MG63 (cell line): Measurements from ENCODE around the gene RRP15. TPM values are rescaled to one million over a fixed set of nuclear protein-coding genes. Genes with fewer than 3 reads are reported as not detected.
"Not testable (repeated sequence)": the region's sequence is repeated elsewhere in the genome, so short reads cannot be mapped to it uniquely, and the experiment has no call there.

Experiments
- DNase-seq: peaks from one replicate; pipeline ENCODE4 v3.0.0-alpha.2; 2020
- H3K27me3 ChIP-seq: fragments of 250-450 bp; sonication (Bioruptor Pico); 2 replicates; pipeline ENCODE4 v1.5.1; 2020; ENCODE audit warnings: mild to moderate bottlenecking, moderate library complexity
- H3K36me3 ChIP-seq: fragments of 250-450 bp; sonication (Bioruptor Pico); 2 replicates; pipeline ENCODE4 v1.5.1; 2020; ENCODE audit warnings: mild to moderate bottlenecking, moderate library complexity
- H3K4me3 ChIP-seq: fragments of 250-450 bp; sonication (Bioruptor Pico); 2 replicates; pipeline ENCODE4 v1.5.1; 2020; ENCODE audit warnings: mild to moderate bottlenecking, moderate library complexity
- H3K9me3 ChIP-seq: fragments of 250-450 bp; sonication (Bioruptor Pico); 2 replicates; pipeline ENCODE4 v1.5.1; 2020; ENCODE audit warnings: mild to moderate bottlenecking, moderate library complexity
- total RNA-seq: library from RNA; depleted of rRNA; stranded (reverse); fragments of >200 nt; shearing (Covaris generic); gene quantifications from 2 replicates; pipeline ENCODE4 v1.2.3, GENCODE V29; 2014; ENCODE audit warnings: low replicate concordance

RRP15 gene
- total RNA-seq, 1 experiment from 2014 or later, result 5.4 TPM

DNA sequence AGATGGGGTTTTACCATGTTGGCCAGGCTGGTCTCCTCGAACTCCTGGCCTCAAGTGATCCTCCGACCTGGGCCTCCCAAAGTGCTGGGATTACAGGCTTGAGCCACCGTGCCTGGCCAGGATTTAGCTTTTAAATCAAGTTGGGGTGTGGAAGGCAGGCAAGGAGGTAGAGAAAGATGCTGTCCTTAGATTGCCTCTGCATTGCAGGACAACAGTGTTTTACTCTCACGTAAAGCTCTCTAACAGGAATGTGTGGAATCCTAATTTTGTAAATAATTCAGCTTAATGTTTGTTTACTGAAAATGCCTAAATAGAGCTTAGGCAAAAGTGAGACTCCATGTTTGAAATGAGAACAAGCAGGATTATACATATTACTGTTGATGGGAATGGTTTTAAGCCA, 30.5 kb downstream of the RRP15 start:
- DNase-seq, result no peak
- Histone ChIP-seq H3K4me3 (no peak overlapping the region), H3K9me3 (no peaks in the 10 kb centered on the region), H3K27me3 (no peaks in the 10 kb centered on the region), H3K36me3 (peaks cover 22% of the 10 kb centered on the region)

DNA sequence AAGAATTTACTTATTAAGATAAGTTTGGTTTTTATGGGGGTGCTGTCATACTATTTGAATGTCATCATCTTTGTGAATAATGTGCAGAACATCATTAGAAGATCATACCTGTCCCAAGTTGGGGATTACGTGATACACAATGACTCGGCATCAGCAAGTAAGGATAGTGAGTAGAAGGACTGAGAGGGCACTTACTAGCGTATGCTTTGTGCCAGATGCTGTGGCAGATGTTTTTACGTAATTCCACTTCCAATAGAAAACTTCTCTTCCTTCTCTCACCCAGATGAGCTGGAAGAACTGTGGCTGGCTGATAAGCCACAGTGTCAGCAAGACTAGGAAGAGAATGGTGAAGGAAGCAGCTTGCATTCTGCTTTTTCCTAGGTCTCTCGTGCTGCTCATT, 32.0 kb downstream of the RRP15 start:
- H3K36me3 ChIP-seq, result peaks cover 17% of the 10 kb centered on the region
- no peak for DNase-seq
- H3K27me3 ChIP-seq, result no peaks in the 10 kb centered on the region
- H3K4me3 ChIP-seq, result no peak overlapping the region
- H3K9me3 ChIP-seq, result no peaks in the 10 kb centered on the region

DNA sequence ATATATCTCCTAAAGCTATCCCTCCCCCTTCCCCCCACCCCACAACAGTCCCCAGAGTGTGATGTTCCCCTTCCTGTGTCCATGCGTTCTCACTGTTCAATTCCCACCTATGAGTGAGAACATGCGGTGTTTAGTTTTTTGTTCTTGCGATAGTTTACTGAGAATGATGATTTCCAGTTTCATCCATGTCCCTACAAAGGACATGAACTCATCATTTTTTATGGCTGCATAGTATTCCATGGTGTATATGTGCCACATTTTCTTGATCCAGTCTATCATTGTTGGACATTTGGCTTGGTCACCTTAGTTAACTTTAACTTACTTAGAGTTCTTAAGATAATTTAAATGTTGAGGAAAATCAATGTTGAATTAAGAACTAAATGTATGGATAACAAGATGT, 35.1 kb downstream of the RRP15 start:
- not testable (repeated sequence) for H3K27me3 ChIP-seq, H3K4me3 ChIP-seq, H3K9me3 ChIP-seq, DNase-seq
- H3K36me3 ChIP-seq, result peaks cover 33% of the 10 kb centered on the region

DNA sequence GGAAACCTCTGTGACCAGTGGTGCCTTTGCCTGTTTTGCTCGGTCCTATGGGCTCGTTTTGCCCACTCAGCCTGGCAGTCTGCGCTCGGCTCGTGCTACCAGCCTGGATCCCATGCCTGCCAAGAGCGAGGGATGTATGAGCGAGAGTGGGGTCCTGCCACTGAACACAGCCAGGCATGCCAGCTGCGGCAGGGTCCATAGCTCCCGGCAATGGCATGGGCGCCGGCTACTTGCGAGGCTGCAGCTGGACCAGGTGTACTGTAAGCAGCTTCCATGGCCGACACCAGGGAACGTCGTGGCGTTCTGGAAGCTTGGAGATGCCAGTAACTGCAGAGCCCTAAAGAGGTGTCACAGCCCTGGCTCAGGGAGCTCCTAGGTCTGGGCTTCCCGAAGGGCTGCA, 37.7 kb downstream of the RRP15 start:
- H3K27me3 ChIP-seq, result no peaks in the 10 kb centered on the region
- no peak overlapping the region for H3K4me3 ChIP-seq
- peaks cover 44% of the 10 kb centered on the region for H3K36me3 ChIP-seq
- DNase-seq, result no peak
- H3K9me3 ChIP-seq, result no peaks in the 10 kb centered on the region

DNA sequence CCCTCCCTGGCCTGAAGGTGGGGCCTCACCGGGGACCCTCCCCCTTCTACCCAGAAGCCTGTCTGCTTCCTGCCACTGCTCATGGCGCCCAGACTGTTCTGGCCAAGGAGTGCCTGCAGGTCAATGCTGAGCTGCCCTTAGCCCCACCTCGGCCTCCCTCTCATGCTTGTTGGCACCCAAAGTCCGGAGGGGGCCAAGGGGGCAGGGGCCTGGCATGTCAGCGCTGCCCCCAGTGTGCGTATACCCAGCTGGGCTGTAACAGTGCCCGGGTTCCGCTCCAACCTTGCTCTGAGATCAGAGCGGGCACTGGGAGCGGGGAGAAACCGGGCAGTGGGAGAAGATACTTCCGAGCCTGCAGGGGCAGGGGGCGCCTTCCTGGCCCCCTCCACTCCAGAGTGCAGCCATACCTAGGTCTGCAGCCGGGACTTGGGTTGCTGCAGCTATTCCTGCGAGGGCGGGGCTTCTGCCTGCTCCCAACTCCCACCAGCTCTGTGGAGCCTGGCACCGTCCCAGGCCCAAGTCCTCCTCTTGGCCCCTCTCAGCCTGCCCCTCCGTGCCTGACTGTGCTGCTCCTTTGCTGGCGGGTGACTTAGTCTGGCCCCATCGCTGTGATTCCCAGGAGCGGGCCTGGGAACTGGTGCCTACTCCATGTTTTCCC, 38.6 kb downstream of the RRP15 start:
- no peaks in the 10 kb centered on the region for H3K9me3 ChIP-seq
- H3K36me3 ChIP-seq, result peaks cover 39% of the 10 kb centered on the region
- H3K27me3 ChIP-seq, result no peaks in the 10 kb centered on the region
- no peak overlapping the region for H3K4me3 ChIP-seq
- no peak for DNase-seq

DNA sequence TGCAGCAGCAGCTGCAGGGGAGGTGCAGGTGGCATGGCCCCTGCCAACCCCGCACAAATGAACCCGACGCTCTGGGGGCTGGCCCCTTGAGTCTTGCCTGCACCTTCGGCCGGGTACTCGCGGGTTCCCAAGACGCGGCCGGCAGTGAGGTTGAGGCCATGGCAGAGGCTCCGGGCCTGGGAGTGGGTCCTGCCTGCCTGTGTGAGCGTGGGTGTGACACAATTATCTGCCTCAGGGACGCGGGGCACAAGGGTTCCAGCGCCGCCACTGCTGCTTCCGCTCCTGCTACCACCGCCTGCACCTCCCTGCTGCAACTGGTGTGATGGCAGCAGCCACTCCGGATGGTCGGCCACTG, 39.1 kb downstream of the RRP15 start:
- Histone ChIP-seq H3K36me3 (peaks cover 38% of the 10 kb centered on the region), H3K9me3 (no peaks in the 10 kb centered on the region), H3K4me3 (no peak overlapping the region), H3K27me3 (no peaks in the 10 kb centered on the region)
- DNase-seq, result no peak

DNA sequence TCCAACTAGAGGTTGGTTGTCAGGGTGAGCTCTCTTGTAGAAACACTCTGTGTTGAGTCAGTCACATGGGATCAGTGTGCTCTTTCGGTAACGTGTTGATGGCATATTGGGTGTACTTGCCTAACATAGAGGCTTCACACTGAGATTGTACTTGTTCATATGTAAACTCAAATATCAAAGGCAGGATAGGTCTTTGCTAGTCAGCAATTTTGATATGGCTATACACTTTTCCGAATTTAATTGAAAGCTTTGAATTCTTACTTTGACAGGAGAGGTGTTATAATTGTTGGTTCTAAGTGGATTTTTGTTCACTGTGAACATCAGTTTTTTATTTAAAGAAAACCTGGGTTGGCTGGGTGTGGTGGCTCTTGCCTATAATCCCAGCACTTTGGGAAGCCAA, 43.7 kb downstream of the RRP15 start:
- Histone ChIP-seq H3K4me3 (no peak overlapping the region), H3K9me3 (no peaks in the 10 kb centered on the region), H3K36me3 (peaks cover 24% of the 10 kb centered on the region), H3K27me3 (no peaks in the 10 kb centered on the region)
- DNase-seq, result no peak

DNA sequence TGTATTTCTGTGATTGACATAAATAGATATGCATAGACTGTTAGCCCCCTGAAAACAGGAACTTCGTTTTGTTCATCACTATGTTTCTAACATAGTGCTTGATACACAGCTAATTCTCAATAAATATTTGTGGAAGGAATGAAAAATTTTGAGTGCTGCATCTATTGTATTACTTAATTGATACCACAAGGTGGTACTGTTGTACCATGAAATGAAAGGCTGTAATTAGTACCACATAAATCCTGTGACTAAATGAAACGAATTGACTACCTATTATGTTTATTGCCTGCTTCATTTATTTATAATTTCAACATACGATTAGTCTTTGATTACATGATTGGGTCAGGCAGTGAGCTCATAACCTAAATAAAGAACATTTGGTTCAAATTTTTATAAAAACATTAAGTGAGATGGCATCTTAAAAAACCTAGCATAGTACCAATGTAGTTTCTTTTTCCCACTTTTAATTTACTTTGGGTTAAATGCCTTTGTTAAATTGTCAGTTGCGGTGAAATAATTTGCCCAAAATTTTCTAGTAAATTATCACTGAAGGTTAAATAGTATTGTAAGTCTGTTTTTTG, 45.0 kb downstream of the RRP15 start:
- Histone ChIP-seq H3K4me3 (no peak overlapping the region), H3K36me3 (peaks cover 26% of the 10 kb centered on the region), H3K9me3 (no peaks in the 10 kb centered on the region), H3K27me3 (no peaks in the 10 kb centered on the region)
- DNase-seq, result no peak

DNA sequence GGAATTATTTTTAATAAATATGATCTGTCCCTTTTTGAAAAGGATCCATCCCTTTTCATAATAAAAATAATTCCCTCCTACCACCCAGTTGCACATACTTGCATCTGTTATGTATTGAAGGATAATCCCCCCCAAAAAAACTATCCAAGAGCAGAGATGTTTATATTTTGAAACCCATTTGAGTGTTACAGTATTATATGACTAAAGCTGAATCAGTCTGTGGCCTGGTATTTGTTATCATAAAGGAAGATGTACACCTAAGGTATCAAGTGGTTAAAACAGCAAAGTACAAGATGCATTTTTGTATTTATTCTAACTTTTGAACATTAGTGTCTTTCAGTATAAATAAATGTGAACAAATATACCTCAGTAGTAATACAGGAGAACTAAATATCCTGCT, 47.3 kb downstream of the RRP15 start:
- no peak overlapping the region for H3K4me3 ChIP-seq
- H3K27me3 ChIP-seq, result no peaks in the 10 kb centered on the region
- no peaks in the 10 kb centered on the region for H3K9me3 ChIP-seq
- DNase-seq, result no peak
- H3K36me3 ChIP-seq, result peaks cover 22% of the 10 kb centered on the region

DNA sequence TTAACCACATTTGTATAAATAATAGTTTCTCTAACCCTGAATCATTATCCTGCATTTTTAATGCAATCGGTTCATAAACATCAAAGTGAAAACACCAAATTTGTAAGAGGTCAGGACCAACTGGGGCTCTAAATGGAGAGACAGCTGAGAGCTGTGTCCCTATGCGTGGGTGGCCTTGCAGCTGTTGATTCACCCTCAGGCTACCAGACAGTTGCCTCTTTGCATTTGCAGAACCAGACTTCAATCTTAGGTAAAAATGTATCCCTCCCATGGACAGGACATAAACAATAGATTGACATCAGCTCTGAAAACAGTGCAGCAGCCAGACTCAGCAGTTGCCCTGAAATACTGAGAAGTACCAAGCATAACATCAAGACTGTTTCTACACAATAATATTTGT, 51.2 kb downstream of the RRP15 start:
- no peak for DNase-seq
- Histone ChIP-seq H3K4me3 (no peak overlapping the region), H3K36me3 (peaks cover 19% of the 10 kb centered on the region), H3K27me3 (no peaks in the 10 kb centered on the region), H3K9me3 (no peaks in the 10 kb centered on the region)

DNA sequence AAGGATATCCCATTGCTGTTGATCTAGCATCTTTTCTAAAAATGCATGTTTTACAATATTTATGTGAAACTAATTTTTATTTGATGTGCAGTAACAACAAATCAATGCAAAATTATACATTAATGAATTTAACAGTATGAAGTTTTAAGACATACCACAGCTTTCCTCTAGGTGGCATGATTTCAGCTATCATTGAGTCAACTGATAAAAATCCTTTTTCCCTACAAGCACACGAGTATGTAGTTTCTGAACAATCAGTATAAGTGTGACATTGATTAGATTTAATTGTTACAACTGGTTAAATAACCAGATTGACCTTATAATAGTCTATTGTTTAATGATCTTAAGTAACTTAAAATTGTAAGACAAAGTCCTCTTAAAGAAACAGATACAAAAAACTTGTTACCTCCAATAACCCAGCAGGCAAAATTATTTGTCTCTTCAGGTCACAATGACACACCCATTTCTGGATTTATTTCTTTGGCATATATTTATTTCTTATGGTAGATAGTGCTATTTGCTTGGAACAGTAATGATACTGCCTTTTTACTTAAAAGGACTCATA, 54.3 kb downstream of the RRP15 start:
- Histone ChIP-seq H3K9me3 (no peaks in the 10 kb centered on the region), H3K4me3 (no peak overlapping the region), H3K36me3 (peaks cover 13% of the 10 kb centered on the region), H3K27me3 (no peaks in the 10 kb centered on the region)
- no peak for DNase-seq

DNA sequence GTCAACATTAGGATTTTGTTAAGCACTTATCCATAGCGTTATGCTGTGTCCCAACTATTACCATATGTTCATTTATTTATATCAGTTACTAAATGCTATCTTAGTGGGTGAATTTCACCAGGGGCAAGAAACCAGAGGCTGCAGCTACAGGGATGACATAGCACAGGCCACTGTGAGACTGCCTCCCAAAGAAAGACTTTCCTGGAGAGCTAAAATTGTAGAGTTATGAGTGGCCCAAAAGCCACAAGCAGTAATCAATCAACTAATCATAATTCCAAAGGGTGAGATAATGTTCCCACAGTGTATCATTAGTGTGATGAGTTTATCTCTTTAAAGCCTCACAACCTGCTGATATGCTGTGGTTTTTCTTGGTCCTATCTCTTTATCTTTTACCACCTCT, 56.2 kb downstream of the RRP15 start:
- H3K36me3 ChIP-seq, result peaks cover 6% of the 10 kb centered on the region
- no peaks in the 10 kb centered on the region for H3K27me3 ChIP-seq
- no peak for DNase-seq
- H3K9me3 ChIP-seq, result no peaks in the 10 kb centered on the region
- no peak overlapping the region for H3K4me3 ChIP-seq

DNA sequence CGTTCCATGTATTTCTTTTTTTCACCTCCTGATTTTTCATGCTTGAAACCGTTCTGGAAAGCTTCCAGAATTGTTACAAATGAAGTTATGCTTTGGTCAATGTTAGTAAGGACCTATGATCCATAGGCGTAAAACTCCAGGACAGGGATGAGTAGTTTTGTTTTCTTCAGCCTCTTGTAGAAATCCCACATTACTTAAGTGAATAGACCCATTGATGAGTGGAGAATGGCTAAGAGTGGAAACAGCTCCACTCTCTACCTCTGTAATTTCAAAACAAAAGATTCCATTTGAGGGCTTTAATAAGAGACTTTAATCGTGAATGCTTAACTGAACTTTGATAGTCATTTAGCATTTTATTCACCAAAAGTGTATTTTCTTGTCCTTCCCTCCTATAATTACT, 57.0 kb downstream of the RRP15 start:
- no peak for DNase-seq
- Histone ChIP-seq H3K36me3 (peaks cover 6% of the 10 kb centered on the region), H3K4me3 (no peak overlapping the region), H3K27me3 (no peaks in the 10 kb centered on the region), H3K9me3 (no peaks in the 10 kb centered on the region)

DNA sequence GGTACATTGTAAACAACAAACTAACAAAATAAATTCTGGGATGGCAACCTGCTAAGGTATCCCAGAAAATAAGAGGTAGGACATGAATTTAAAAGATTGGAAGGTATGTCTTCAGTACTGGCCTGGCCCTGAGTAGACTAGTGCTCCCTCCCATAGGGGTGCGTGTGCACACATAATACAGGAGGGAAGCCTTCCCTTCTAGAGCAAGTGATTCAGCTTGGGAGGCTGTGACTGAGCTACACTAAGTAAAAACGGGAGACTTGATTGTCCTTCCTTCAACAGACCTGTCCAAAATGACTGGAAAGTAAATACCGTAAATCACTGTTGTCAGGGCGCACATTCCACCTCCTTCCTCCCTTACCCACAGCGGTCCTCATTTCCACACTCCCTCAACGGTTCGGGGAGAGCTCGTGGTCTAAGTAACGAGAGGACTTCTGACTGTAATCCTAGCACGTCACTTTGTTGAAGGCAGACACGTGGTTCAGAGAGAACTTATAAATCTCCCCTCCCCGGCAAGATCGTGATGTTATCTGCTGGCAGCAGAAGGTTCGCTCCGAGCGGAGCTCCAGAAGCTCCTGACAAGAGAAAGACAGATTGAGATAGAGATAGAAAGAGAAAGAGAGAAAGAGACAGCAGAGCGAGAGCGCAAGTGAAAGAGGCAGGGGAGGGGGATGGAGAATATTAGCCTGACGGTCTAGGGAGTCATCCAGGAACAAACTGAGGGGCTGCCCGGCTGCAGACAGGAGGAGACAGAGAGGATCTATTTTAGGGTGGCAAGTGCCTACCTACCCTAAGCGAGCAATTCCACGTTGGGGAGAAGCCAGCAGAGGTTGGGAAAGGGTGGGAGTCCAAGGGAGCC, 60.0 kb downstream of the RRP15 start, which contains the start of gene TGFB2:
Gene TGFB2, plus strand, starts transcription at position 523 of the 859 bp plus-strand sequence. CDS start 1,366 bp downstream, outside the sequence.
- DNase-seq, result no peak
- no peaks in the 10 kb centered on the region for H3K27me3 ChIP-seq
- peaks cover 6% of the 10 kb centered on the region for H3K36me3 ChIP-seq
- H3K4me3 ChIP-seq, result peak within 1 kb of the TSS; percentile 49
- no peaks in the 10 kb centered on the region for H3K9me3 ChIP-seq

DNA sequence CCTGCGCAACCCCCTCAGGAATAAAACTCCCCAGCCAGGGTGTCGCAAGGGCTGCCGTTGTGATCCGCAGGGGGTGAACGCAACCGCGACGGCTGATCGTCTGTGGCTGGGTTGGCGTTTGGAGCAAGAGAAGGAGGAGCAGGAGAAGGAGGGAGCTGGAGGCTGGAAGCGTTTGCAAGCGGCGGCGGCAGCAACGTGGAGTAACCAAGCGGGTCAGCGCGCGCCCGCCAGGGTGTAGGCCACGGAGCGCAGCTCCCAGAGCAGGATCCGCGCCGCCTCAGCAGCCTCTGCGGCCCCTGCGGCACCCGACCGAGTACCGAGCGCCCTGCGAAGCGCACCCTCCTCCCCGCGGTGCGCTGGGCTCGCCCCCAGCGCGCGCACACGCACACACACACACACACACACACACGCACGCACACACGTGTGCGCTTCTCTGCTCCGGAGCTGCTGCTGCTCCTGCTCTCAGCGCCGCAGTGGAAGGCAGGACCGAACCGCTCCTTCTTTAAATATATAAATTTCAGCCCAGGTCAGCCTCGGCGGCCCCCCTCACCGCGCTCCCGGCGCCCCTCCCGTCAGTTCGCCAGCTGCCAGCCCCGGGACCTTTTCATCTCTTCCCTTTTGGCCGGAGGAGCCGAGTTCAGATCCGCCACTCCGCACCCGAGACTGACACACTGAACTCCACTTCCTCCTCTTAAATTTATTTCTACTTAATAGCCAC, 60.7 kb downstream of the RRP15 start:
- DNase-seq, result peak; percentile 85
- Histone ChIP-seq H3K27me3 (no peaks in the 10 kb centered on the region), H3K4me3 (peak overlapping the region; percentile 49), H3K9me3 (no peaks in the 10 kb centered on the region), H3K36me3 (peaks cover 6% of the 10 kb centered on the region)

DNA sequence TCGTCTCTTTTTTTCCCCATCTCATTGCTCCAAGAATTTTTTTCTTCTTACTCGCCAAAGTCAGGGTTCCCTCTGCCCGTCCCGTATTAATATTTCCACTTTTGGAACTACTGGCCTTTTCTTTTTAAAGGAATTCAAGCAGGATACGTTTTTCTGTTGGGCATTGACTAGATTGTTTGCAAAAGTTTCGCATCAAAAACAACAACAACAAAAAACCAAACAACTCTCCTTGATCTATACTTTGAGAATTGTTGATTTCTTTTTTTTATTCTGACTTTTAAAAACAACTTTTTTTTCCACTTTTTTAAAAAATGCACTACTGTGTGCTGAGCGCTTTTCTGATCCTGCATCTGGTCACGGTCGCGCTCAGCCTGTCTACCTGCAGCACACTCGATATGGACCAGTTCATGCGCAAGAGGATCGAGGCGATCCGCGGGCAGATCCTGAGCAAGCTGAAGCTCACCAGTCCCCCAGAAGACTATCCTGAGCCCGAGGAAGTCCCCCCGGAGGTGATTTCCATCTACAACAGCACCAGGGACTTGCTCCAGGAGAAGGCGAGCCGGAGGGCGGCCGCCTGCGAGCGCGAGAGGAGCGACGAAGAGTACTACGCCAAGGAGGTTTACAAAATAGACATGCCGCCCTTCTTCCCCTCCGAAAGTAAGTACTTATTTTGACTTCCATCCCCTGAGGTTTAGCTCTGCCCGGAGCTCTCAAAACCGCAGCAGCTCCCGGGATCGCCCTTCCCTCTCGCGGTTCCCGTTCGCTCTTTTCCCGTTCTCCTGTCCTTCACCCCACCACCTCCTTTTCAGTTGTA, 61.5 kb downstream of the RRP15 start:
- Histone ChIP-seq H3K36me3 (peaks cover 6% of the 10 kb centered on the region), H3K27me3 (no peaks in the 10 kb centered on the region)
- DNase-seq, result peak; percentile 26

More for the DNA sequence above, 61.5 kb downstream of the RRP15 start:
- Histone ChIP-seq H3K4me3 (peak overlapping the region; percentile 49), H3K9me3 (no peaks in the 10 kb centered on the region)
